GM19395 (cell line): ENCODE results near the gene ZNF462.

ENCODE experiments used
- ATAC-seq: cut with Tn5 transposase; IDR thresholded peaks from one replicate; pipeline ENCODE4 v1.9.1; 2021; ENCODE audit warnings: mild to moderate bottlenecking, moderate library complexity; ENCODE audit not compliant: unreplicated experiment

Gene ZNF462

GRCh38 chr9:106956971-106957370 lies 94.0 kb downstream of the ZNF462 start:
- no peak for ATAC-seq

GRCh38 chr9:106958955-106959657 lies 96.1 kb downstream of the ZNF462 start:
- ATAC-seq: no peak

GRCh38 chr9:106960258-106960657 lies 97.3 kb downstream of the ZNF462 start:
- no peak for ATAC-seq

GRCh38 chr9:106961623-106962022 lies 98.7 kb downstream of the ZNF462 start:
- ATAC-seq: no peak

GRCh38 chr9:106962122-106962521 lies 99.2 kb downstream of the ZNF462 start:
- ATAC-seq: no peak

GRCh38 chr9:106962615-106963363 lies 99.8 kb downstream of the ZNF462 start:
- no peak for ATAC-seq

- ATAC-seq: no peak
Measured at GRCh38 chr9:106963684-106964083, 100.7 kb downstream of the ZNF462 start.

- ATAC-seq: no peak
Measured at GRCh38 chr9:106964329-106964728, 101.4 kb downstream of the ZNF462 start.

- no peak for ATAC-seq
Measured at GRCh38 chr9:106964822-106965525, 102.0 kb downstream of the ZNF462 start.

GRCh38 chr9:106966481-106966880 lies 103.5 kb downstream of the ZNF462 start:
- ATAC-seq: no peak

- no peak for ATAC-seq
Measured at GRCh38 chr9:106969696-106970095, 106.7 kb downstream of the ZNF462 start.

- no peak for ATAC-seq
Measured at GRCh38 chr9:106970219-106970975, 107.4 kb downstream of the ZNF462 start.

- ATAC-seq: no peak
Measured at GRCh38 chr9:106970976-106971457, 108.1 kb downstream of the ZNF462 start.

GRCh38 chr9:106972082-106972481 lies 109.1 kb downstream of the ZNF462 start:
- no peak for ATAC-seq

GRCh38 chr9:106974341-106974740 lies 111.4 kb downstream of the ZNF462 start:
- no peak for ATAC-seq

- no peak for ATAC-seq
Measured at GRCh38 chr9:106976772-106977171, 113.8 kb downstream of the ZNF462 start.

GRCh38 chr9:106980551-106981101 lies 117.7 kb downstream of the ZNF462 start:
- ATAC-seq: no peak

GRCh38 chr9:106981396-106982287 lies 118.7 kb downstream of the ZNF462 start:
- peak; percentile 75 for ATAC-seq

GRCh38 chr9:106982636-106983035 lies 119.7 kb downstream of the ZNF462 start:
- ATAC-seq: no peak

GRCh38 chr9:106983346-106983745 lies 120.4 kb downstream of the ZNF462 start:
- no peak for ATAC-seq
